Memory B cell (primary cell): ENCODE measurements around the gene FARP1.

Experiments
- ATAC-seq: fragments of 150-1000 bp; cut with Tn5 transposase; 2 replicates; pipeline ENCODE4 v1.10.0; 2021; ENCODE audit warnings: low read depth, mild to moderate bottlenecking, moderate library complexity
- DNase-seq, 2 donors: peaks; one replicate each; pipeline ENCODE4 v3.0.0; 2022; ENCODE audit warnings: low spot score in 2 of 2
- H3K27ac Mint-ChIP-seq: one replicate; pipeline ENCODE4 v1.8.0; 2022; ENCODE audit warnings: mild to moderate bottlenecking, moderate library complexity, mixed read lengths
- H3K27me3 Mint-ChIP-seq: one replicate; pipeline ENCODE4 v1.8.0; 2022; ENCODE audit warnings: mixed read lengths
- H3K36me3 Mint-ChIP-seq: one replicate; pipeline ENCODE4 v1.8.0; 2022; ENCODE audit warnings: mild to moderate bottlenecking, mixed read lengths
- H3K4me1 Mint-ChIP-seq: one replicate; pipeline ENCODE4 v1.8.0; 2022; ENCODE audit warnings: mixed read lengths
- H3K4me3 Mint-ChIP-seq: one replicate; pipeline ENCODE4 v1.8.0; 2022; ENCODE audit warnings: mild to moderate bottlenecking, moderate library complexity, mixed read lengths
- H3K9me3 Mint-ChIP-seq: one replicate; pipeline ENCODE4 v1.8.0; 2022; ENCODE audit warnings: mixed read lengths

FARP1 gene

GRCh38 chr13:98428256-98428966, 285.5 kb downstream of the FARP1 start:
- Mint-ChIP-seq H3K27ac (no peak overlapping the region), H3K4me3 (no peak overlapping the region)

DNA sequence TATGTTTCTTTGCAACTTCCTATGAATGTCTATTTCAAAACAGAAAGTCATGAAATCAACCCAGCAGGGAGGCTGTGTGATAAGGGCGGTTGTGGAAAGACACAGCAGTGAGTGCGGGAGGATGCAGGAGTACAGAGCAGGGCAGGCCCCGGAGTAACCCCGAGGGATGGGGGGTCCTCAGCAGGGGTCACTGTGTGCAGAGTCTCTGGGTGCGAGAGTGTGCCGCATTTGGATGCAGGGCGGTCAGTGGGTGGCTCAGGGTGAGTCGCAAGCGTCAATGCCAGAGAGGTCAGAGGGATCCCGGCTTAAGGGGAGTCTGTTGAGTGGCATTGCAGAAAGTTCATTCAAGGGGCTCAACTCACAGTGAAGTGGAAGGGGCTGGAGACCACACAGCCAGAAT, 286.2 kb downstream of the FARP1 start:
- Mint-ChIP-seq H3K36me3 (no peaks in the 10 kb centered on the region), H3K9me3 (no peaks in the 10 kb centered on the region), H3K27ac (no peak overlapping the region), H3K4me1 (no peaks in the 10 kb centered on the region), H3K4me3 (no peak overlapping the region), H3K27me3 (peaks cover 21% of the 10 kb centered on the region)
- ATAC-seq (no peak), DNase-seq (no peak)

More at GRCh38 chr13:98428256-98428966, 285.5 kb downstream of the FARP1 start:
- Mint-ChIP-seq H3K36me3 (no peaks in the 10 kb centered on the region), H3K9me3 (no peaks in the 10 kb centered on the region), H3K4me1 (no peaks in the 10 kb centered on the region), H3K27me3 (peaks cover 21% of the 10 kb centered on the region)
- no peak for ATAC-seq
- no peak for DNase-seq

DNA sequence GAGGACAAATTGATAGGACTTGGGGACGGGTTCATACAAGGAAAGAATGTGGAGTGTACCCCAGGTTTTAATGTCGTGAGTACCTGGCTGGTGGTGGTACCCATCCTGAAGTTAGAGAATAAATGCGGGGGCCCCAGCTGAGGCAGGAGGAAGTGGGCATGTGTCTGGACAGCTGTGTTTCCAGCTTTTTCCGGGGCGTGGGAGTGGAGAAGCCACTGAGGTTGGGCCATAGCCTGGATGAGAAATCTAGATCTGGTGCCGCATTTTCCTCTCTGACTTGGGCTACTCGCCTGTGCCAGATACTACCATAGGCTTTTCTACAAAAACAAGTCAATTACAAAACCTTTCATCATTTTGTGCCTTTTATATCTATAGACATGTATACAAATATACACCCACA, 286.6 kb downstream of the FARP1 start:
- no peak for DNase-seq
- no peaks in the 10 kb centered on the region for H3K36me3 Mint-ChIP-seq
- no peak for ATAC-seq
- no peak overlapping the region for H3K27ac Mint-ChIP-seq
- H3K27me3 Mint-ChIP-seq, result peaks cover 21% of the 10 kb centered on the region
- no peaks in the 10 kb centered on the region for H3K4me1 Mint-ChIP-seq
- H3K4me3 Mint-ChIP-seq, result no peak overlapping the region
- no peaks in the 10 kb centered on the region for H3K9me3 Mint-ChIP-seq

- Mint-ChIP-seq H3K4me1 (no peaks in the 10 kb centered on the region), H3K4me3 (no peak overlapping the region), H3K9me3 (no peaks in the 10 kb centered on the region), H3K27me3 (peaks cover 21% of the 10 kb centered on the region), H3K27ac (no peak overlapping the region), H3K36me3 (no peaks in the 10 kb centered on the region)
- DNase-seq, result no peak
- no peak for ATAC-seq
Observed at GRCh38 chr13:98429977-98430736, 287.3 kb downstream of the FARP1 start.

- Mint-ChIP-seq H3K9me3 (no peaks in the 10 kb centered on the region), H3K27me3 (peaks cover 30% of the 10 kb centered on the region), H3K36me3 (no peaks in the 10 kb centered on the region), H3K4me1 (no peaks in the 10 kb centered on the region), H3K27ac (no peak overlapping the region), H3K4me3 (no peak overlapping the region)
- DNase-seq, result no peak
- no peak for ATAC-seq
Observed at GRCh38 chr13:98432638-98433037, 289.7 kb downstream of the FARP1 start.

DNA sequence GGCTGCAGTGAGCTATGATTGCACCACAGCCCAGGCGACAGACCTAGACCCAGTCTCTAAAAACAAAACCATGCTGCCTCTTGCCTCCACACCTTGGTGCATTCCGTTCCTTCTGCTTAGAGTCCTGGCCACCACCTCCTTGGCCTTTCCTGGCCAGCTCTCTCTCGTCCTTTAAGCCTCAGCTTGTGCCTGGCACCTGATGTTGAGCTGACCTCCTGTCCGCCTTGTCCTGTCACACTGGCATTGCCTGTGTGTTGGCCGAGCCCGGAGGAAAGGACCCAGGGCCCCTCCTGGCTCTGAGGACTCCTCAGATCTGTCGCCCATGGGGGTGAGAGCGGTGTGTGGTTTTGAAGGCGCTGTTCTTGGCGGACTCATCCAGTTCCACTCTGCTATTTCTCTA, 290.8 kb downstream of the FARP1 start:
- Mint-ChIP-seq H3K27me3 (peaks cover 28% of the 10 kb centered on the region), H3K36me3 (no peaks in the 10 kb centered on the region), H3K4me1 (no peaks in the 10 kb centered on the region), H3K4me3 (no peak overlapping the region), H3K9me3 (no peaks in the 10 kb centered on the region), H3K27ac (no peak overlapping the region)
- ATAC-seq (no peak), DNase-seq (no peak)

DNA sequence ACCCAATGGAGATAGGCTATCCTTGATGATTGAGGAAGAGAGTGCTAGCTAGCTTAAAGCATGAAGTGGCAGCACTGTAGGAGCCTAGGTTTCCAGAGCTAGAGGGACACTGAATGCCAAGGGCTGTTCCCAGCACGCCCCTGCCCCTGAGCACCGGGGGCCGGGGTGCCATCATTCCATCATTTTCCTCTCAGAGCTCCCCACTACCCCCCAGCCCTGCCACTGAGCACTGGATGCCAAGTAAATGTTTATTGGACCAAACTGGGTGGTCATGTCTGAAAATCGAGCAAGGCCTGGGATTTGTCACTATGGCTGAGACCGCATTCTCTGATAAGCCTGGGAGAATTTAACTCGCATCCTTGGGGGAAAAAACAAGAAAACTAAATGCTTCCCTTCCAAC, 291.2 kb downstream of the FARP1 start:
- Mint-ChIP-seq H3K27ac (no peak overlapping the region), H3K36me3 (no peaks in the 10 kb centered on the region), H3K9me3 (no peaks in the 10 kb centered on the region), H3K4me1 (no peaks in the 10 kb centered on the region), H3K27me3 (peaks cover 28% of the 10 kb centered on the region), H3K4me3 (no peak overlapping the region)
- DNase-seq, result no peak
- ATAC-seq, result no peak

GRCh38 chr13:98435376-98435775, 292.5 kb downstream of the FARP1 start:
- Mint-ChIP-seq H3K4me3 (no peak overlapping the region), H3K36me3 (no peaks in the 10 kb centered on the region), H3K27ac (no peak overlapping the region), H3K9me3 (no peaks in the 10 kb centered on the region), H3K27me3 (peaks cover 22% of the 10 kb centered on the region), H3K4me1 (no peaks in the 10 kb centered on the region)
- ATAC-seq, result no peak
- no peak for DNase-seq

- Mint-ChIP-seq H3K4me3 (no peak overlapping the region), H3K27ac (no peak overlapping the region), H3K4me1 (no peaks in the 10 kb centered on the region), H3K9me3 (no peaks in the 10 kb centered on the region), H3K27me3 (peaks cover 21% of the 10 kb centered on the region), H3K36me3 (no peaks in the 10 kb centered on the region)
- ATAC-seq, result no peak
- no peak for DNase-seq
Observed at GRCh38 chr13:98436233-98436910, 293.5 kb downstream of the FARP1 start.

- Mint-ChIP-seq H3K36me3 (no peaks in the 10 kb centered on the region), H3K27ac (no peak overlapping the region), H3K4me3 (no peak overlapping the region), H3K27me3 (peaks cover 11% of the 10 kb centered on the region), H3K4me1 (no peaks in the 10 kb centered on the region), H3K9me3 (no peaks in the 10 kb centered on the region)
- DNase-seq (no peak), ATAC-seq (no peak)
Observed at GRCh38 chr13:98438246-98439125, 295.6 kb downstream of the FARP1 start.

- no peak for ATAC-seq
- DNase-seq, result no peak
- H3K36me3 Mint-ChIP-seq, result no peaks in the 10 kb centered on the region
- no peak overlapping the region for H3K4me3 Mint-ChIP-seq
- peaks cover 11% of the 10 kb centered on the region for H3K27me3 Mint-ChIP-seq
- no peaks in the 10 kb centered on the region for H3K9me3 Mint-ChIP-seq
- H3K27ac Mint-ChIP-seq, result no peak overlapping the region
- peaks cover 3% of the 10 kb centered on the region for H3K4me1 Mint-ChIP-seq
Observed at GRCh38 chr13:98439126-98439828, 296.4 kb downstream of the FARP1 start.

DNA sequence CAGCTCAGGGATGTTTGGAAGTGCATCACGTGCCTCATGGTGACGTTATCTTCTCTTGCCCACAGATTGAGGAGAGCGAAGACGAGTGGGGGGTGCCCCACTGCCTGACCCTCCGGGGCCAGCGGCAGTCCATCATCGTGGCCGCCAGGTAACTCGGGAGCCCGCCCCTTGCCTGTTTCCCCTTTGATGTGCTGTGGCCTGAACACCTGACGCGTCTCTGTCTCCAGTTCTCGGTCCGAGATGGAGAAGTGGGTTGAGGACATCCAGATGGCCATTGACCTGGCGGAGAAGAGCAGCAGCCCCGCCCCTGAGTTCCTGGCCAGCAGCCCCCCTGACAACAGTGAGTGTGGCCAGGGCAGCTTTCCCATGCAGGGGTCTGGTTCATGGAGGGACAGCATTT, 297.0 kb downstream of the FARP1 start:
- H3K27ac Mint-ChIP-seq, result no peak overlapping the region
- no peaks in the 10 kb centered on the region for H3K9me3 Mint-ChIP-seq
- H3K36me3 Mint-ChIP-seq, result no peaks in the 10 kb centered on the region
- DNase-seq (no peak), ATAC-seq (no peak)
- H3K4me1 Mint-ChIP-seq, result peaks cover 5% of the 10 kb centered on the region
- H3K27me3 Mint-ChIP-seq, result peaks cover 11% of the 10 kb centered on the region
- no peak overlapping the region for H3K4me3 Mint-ChIP-seq

DNA sequence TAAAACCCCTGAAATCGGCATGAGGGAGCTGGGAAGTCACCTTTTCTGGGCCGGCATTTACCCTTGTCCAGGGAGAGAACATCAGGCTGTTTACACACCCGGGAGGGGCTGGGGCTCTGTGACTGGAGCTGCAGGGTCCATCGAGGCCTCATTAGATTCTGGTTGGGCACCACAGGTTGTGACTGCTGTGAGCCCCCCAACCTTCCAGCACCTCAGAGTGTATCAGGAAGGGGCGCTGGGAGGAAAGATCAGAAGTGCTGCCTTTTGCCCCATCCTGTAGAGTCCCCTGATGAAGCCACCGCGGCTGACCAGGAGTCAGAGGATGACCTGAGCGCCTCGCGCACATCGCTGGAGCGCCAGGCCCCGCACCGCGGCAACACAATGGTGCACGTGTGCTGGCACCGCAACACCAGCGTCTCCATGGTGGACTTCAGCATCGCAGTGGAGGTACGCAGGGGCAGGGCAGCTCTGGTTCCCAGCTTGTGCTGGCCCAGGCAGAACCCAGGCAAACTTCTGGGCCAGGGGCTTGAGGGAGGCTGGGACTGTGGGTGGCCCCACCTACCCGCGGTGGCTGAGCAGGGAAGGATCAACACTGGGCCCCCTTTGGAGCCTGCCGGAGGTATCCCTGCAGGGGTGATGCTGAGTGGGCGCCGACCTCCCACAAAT, 297.6 kb downstream of the FARP1 start:
- peaks cover 10% of the 10 kb centered on the region for H3K4me1 Mint-ChIP-seq
- ATAC-seq (no peak), DNase-seq (no peak)
- no peak overlapping the region for H3K27ac Mint-ChIP-seq
- no peaks in the 10 kb centered on the region for H3K9me3 Mint-ChIP-seq
- H3K36me3 Mint-ChIP-seq, result no peaks in the 10 kb centered on the region
- no peak overlapping the region for H3K4me3 Mint-ChIP-seq
- peaks cover 9% of the 10 kb centered on the region for H3K27me3 Mint-ChIP-seq
